ENCODE results near the gene PTPDC1. TPM values are rescaled to one million over a fixed set of nuclear protein-coding genes. Genes with fewer than 3 reads are reported as not detected.

The PTPDC1 gene
- total and polyA plus RNA-seq, 2 of the 4 experiments (the other 2 are of a cell fraction): 3.9 to 6.1 TPM

DNA sequence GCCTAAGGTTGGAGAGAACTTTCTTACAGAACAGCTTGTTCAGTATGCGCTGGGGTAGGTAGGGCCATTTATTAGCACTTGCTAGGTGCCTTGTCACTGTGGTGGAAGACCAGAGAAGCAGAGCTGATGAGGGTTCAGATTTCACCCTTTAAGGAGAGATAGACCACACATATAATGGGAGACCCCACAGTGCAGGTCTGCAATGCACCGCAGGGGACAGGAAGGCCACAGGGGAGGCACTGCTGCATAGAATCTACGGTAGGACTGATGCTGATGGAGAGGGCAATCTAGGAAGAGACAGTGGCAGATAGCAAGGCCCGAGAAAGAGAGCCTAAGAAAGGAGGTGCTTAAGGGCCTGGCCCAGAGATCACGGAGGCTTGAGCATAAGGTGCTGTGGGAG is 64.2 kb downstream of the PTPDC1 start:
- WGBS, 2 experiments (ENCODE audit: extremely low coverage in 2 of 2, insufficient read length in 1 of 2): 70% methylated on average over 2 of the region's 5 CpGs; no CpG with 5 or more reads in 1 of the 2 experiments
- BruUV-seq (replicated peaks): no TSS peak

More for the DNA sequence above, 64.2 kb downstream of the PTPDC1 start:
- no peaks in the 10 kb centered on the region for H3K27me3 ChIP-seq (ENCODE audit: control insufficient read depth, insufficient read depth, low read length)
- H3K14ac ChIP-seq (replicated peaks; ENCODE audit: low read depth, low read length): no peak overlapping the region
- no peak overlapping the region for H3K9ac ChIP-seq (ENCODE audit: low read depth, low read length)
- TF ChIP-seq RCOR1 (IDR thresholded peaks at IDR 0.05; ENCODE audit: insufficient replicate concordance, low read length) (no peak), BHLHE40 (IDR thresholded peaks at IDR 0.05; ENCODE audit: low read depth, low read length) (no peak)
- H3K4me1 ChIP-seq (ENCODE audit: control insufficient read depth, insufficient read depth, low read length): peaks cover 5% of the 10 kb centered on the region; the same call in 1 of the 2 replicates
- no peak overlapping the region for H2BK15ac ChIP-seq (ENCODE audit: low read depth, low read length)
- dilution Hi-C loops (cut with HindIII; ENCODE audit: low sequenced_read_pairs, unreplicated experiment) (no loop called here), in situ Hi-C loops (cut with MboI; ENCODE audit: low sequenced_read_pairs) (no loop called here), intact Hi-C loops (cut with micrococcal nuclease) (no loop called here)
- ChIA-PET CTCF (no interaction called here), POLR2A (ENCODE audit: unreplicated experiment) (interaction anchor here (1.3 kb wide), 1 partner anchor 18 kb away, joined by 5 read pairs; no protein-coding TSS in a partner anchor)
- no peak overlapping the region for H2AK9ac ChIP-seq (replicated peaks; ENCODE audit: low read depth, low read length, poor library complexity)
- H4K20me1 ChIP-seq (ENCODE audit: insufficient read depth, low read length): no peaks in the 10 kb centered on the region
- no peak overlapping the region for H2BK5ac ChIP-seq (ENCODE audit: low read depth, low read length, poor library complexity, severe bottlenecking)
- ATAC-seq (ENCODE audit: low read depth): no peak
- no peak overlapping the region for H2AFZ ChIP-seq (replicated peaks; ENCODE audit: low read length, poor library complexity)
- H2BK120ac ChIP-seq (ENCODE audit: low read depth, low read length): no peak overlapping the region
- H3K9me3 ChIP-seq (ENCODE audit: control insufficient read depth, insufficient read depth, low read length): no peaks in the 10 kb centered on the region
- no peak overlapping the region for H3K18ac ChIP-seq (ENCODE audit: low read depth, low read length)
- DNase-seq: no peak
- H3K23ac ChIP-seq (ENCODE audit: low read depth, low read length): no peak overlapping the region
- H3K9me1 ChIP-seq (ENCODE audit: insufficient read depth, low read length): no peaks in the 10 kb centered on the region
- no peaks in the 10 kb centered on the region for H3K79me1 ChIP-seq (ENCODE audit: low read depth in 1 of 2, low read length in 2 of 2)
- no peak overlapping the region for H3K4ac ChIP-seq (ENCODE audit: low read depth, low read length)
- no peak overlapping the region for H2AK5ac ChIP-seq (ENCODE audit: low read depth, low read length)
- no peak overlapping the region for H4K5ac ChIP-seq (ENCODE audit: low read depth, low read length)
- H3K36me3 ChIP-seq (ENCODE audit: control insufficient read depth, insufficient read depth, low read length): no peaks in the 10 kb centered on the region
- H2BK20ac ChIP-seq (ENCODE audit: low read depth, low read length): no peak overlapping the region
- H3K4me3 ChIP-seq (ENCODE audit: insufficient read depth, low read depth, low read length): no peak overlapping the region
- H4K8ac ChIP-seq (ENCODE audit: low read depth in 2 of 2, low read length in 2 of 2): no peak overlapping the region
- no peak overlapping the region for H4K91ac ChIP-seq (ENCODE audit: insufficient read depth, low read depth, low read length)
- H3K27ac ChIP-seq (ENCODE audit: insufficient read depth, low read length): no peak overlapping the region
- no peak overlapping the region for H3K56ac ChIP-seq (ENCODE audit: extremely low read depth, insufficient read depth, low read length)
- H3K4me2 ChIP-seq (ENCODE audit: low read depth, low read length): no peak overlapping the region
